Endothelial cell of hepatic sinusoid (primary cell): ENCODE data around the gene AHCYL2.
"Not testable (repeated sequence)": the region's sequence is repeated elsewhere in the genome, so short reads cannot be mapped to it uniquely, and the experiment has no call there.

Experiments
- in situ Hi-C: cut with HindIII; loops from 2 replicates; pipeline ENCODE4 v1.10.0; 2017; ENCODE audit warnings: low sequenced_read_pairs

AHCYL2 gene

GRCh38 chr7:129240119-129240820 lies 15.4 kb downstream of the AHCYL2 start:
- in situ Hi-C loops, result no loop called here

- in situ Hi-C loops, result no loop called here
These were observed 19.4 kb downstream of the AHCYL2 start for GRCh38 chr7:129244220-129244619.

- in situ Hi-C loops, result no loop called here
These were observed 20.7 kb downstream of the AHCYL2 start for GRCh38 chr7:129245533-129245932.

- in situ Hi-C loops, result no loop called here
These were observed 22.3 kb downstream of the AHCYL2 start for GRCh38 chr7:129247087-129247486.

- in situ Hi-C loops, result no loop called here
These were observed 27.3 kb downstream of the AHCYL2 start for GRCh38 chr7:129252128-129252527.

- in situ Hi-C loops, result not testable (repeated sequence)
These were observed 27.8 kb downstream of the AHCYL2 start for GRCh38 chr7:129252603-129253002.

- in situ Hi-C loops, result loop anchor here (5.0 kb wide), 1 partner anchor 43 kb away; no protein-coding TSS in a partner anchor
These were observed 31.0 kb downstream of the AHCYL2 start for GRCh38 chr7:129255800-129256199.

- in situ Hi-C loops, result loop anchor here (5.0 kb wide), 1 partner anchor 44 kb away; no protein-coding TSS in a partner anchor
These were observed 31.4 kb downstream of the AHCYL2 start for GRCh38 chr7:129256221-129256620.

- in situ Hi-C loops, result loop anchor here (5.0 kb wide), 1 partner anchor 45 kb away; no protein-coding TSS in a partner anchor
These were observed 32.3 kb downstream of the AHCYL2 start for GRCh38 chr7:129257168-129257567.

GRCh38 chr7:129258649-129259389 lies 34.0 kb downstream of the AHCYL2 start:
- in situ Hi-C loops, result loop anchor here (5.0 kb wide), 1 partner anchor 47 kb away; no protein-coding TSS in a partner anchor

- in situ Hi-C loops, result loop anchor here (5.0 kb wide), 1 partner anchor 55 kb away; no protein-coding TSS in a partner anchor
These were observed 37.5 kb downstream of the AHCYL2 start for GRCh38 chr7:129262324-129262723.

- in situ Hi-C loops, result loop anchor here (5.0 kb wide), 1 partner anchor 54 kb away; no protein-coding TSS in a partner anchor
These were observed 38.3 kb downstream of the AHCYL2 start for GRCh38 chr7:129263168-129263567.

- in situ Hi-C loops, result loop anchor here (5.0 kb wide), 1 partner anchor 53 kb away; no protein-coding TSS in a partner anchor
These were observed 39.7 kb downstream of the AHCYL2 start for GRCh38 chr7:129264534-129264933.

- in situ Hi-C loops, result no loop called here
These were observed 40.5 kb downstream of the AHCYL2 start for GRCh38 chr7:129265328-129265727.

GRCh38 chr7:129266181-129266580 lies 41.4 kb downstream of the AHCYL2 start:
- in situ Hi-C loops, result no loop called here

GRCh38 chr7:129270077-129270476 lies 45.2 kb downstream of the AHCYL2 start:
- in situ Hi-C loops, result no loop called here

- in situ Hi-C loops, result no loop called here
These were observed 46.9 kb downstream of the AHCYL2 start for GRCh38 chr7:129271500-129272355.

GRCh38 chr7:129273936-129274335 lies 49.1 kb downstream of the AHCYL2 start:
- in situ Hi-C loops, result no loop called here

GRCh38 chr7:129277629-129278028 lies 52.8 kb downstream of the AHCYL2 start:
- in situ Hi-C loops, result no loop called here

- in situ Hi-C loops, result no loop called here
These were observed 53.9 kb downstream of the AHCYL2 start for GRCh38 chr7:129278688-129279087.

- in situ Hi-C loops, result no loop called here
These were observed 54.9 kb downstream of the AHCYL2 start for GRCh38 chr7:129279757-129280156.
